K562 (cell line): ENCODE results near the gene TEPSIN. TPM values are rescaled to one million over a fixed set of nuclear protein-coding genes. Genes with fewer than 3 reads are reported as not detected.

Source experiments
- CTBP1 ChIP-seq: fragments of 450-650 bp; IDR thresholded peaks from 2 replicates; pipeline ENCODE4 v1.6.1; 2016; ENCODE audit warnings: borderline replicate concordance
- FOXJ3 ChIP-seq: sonication (generic); formaldehyde crosslinking; IDR thresholded peaks from 2 replicates; pipeline ENCODE4 v1.4.0; 2020; ENCODE audit warnings: mild to moderate bottlenecking, missing genetic modification reagents
- MGA ChIP-seq: fragments of 450-650 bp; IDR thresholded peaks from 2 replicates; pipeline ENCODE4 v1.6.1; 2016; ENCODE audit warnings: mild to moderate bottlenecking, moderate library complexity
- MYNN ChIP-seq, 2 experiments: sonication (generic); formaldehyde crosslinking in 1 of 2; IDR thresholded peaks; 2 replicates each; pipeline versions ENCODE4 v1.5.0 to v1.6.1; 2016 to 2020; ENCODE audit warnings: antibody characterized with exemption in 1 of 2, missing genetic modification reagents in 1 of 2
- STAT5A ChIP-seq: IDR thresholded peaks from 2 replicates; pipeline ENCODE4 v1.6.1; 2012; ENCODE audit warnings: low read length, inconsistent platforms, borderline replicate concordance
- XRCC5 ChIP-seq: fragments of 200-400 bp; formaldehyde crosslinking; IDR thresholded peaks from 2 replicates; pipeline ENCODE4 v1.6.1; 2017; ENCODE audit warnings: low read depth, mild to moderate bottlenecking, low read length
- ZHX1 ChIP-seq: fragments of 150-350 bp; conservative IDR thresholded peaks from 2 replicates; pipeline ENCODE4 v1.6.1; 2014; ENCODE audit warnings: low read length
- ZMIZ1 ChIP-seq, 2 experiments: fragments of 150-350 bp in 1 of 2; IDR thresholded peaks; 2 replicates each; pipeline ENCODE4 v1.6.1; 2012 to 2016; ENCODE audit warnings: low read depth in 2 of 2, low read length in 2 of 2, mild to moderate bottlenecking in 1 of 2, moderate library complexity in 1 of 2
- polyA plus RNA-seq, 8 experiments: library from polyadenylated mRNA; depleted of rRNA in 4 of 8; stranded (reverse) in 5 of 8; unstranded in 3 of 8; fragments of >200 nt; fragmentation: Nextera tagmentation in 2 of 8; fragmentation: Illumina TruSeq in 1 of 8; extraction: Ambion mirVana in 2 of 8; extraction: Trizol in 1 of 8; gene quantifications; 2 replicates each; pipeline versions ENCODE4 v1.2.1 to v1.2.3, GENCODE V29; 2011 to 2014; ENCODE audit warnings: inconsistent platforms in 1 of 8, missing spikeins in 1 of 8
- total RNA-seq, 7 experiments: library from RNA; depleted of rRNA in 6 of 7; stranded (reverse); fragments of >200 nt in 6 of 7; fragmentation: Illumina TruSeq in 2 of 7; extraction: Trizol in 2 of 7; gene quantifications; 2 replicates each; pipeline versions ENCODE4 v1.2.1 to v1.2.3, GENCODE V29; 2011 to 2021; ENCODE audit warnings: low replicate concordance in 1 of 7

The TEPSIN gene
- total and polyA plus RNA-seq, 9 of the 15 experiments (the other 6 are each of a cell fraction or from before 2014, with no cell fraction given) = 0.80 to 29.8 (median 5.3) TPM

- TF ChIP-seq ZMIZ1 (IDR thresholded peaks at IDR 0.05; ENCODE audit: low read depth in 2 of 2, low read length in 2 of 2) (no peak), ZHX1 (no peak), MGA (peak; percentile 67), MYNN (IDR thresholded peaks at IDR 0.05) (no peak), MYNN (CRISPR knock-in tag; IDR thresholded peaks at IDR 0.05) (no peak), XRCC5 (0 out of 2 replicates have a peak, but pooled peaks have one; percentile 14), FOXJ3 (CRISPR knock-in tag) (no peak), CTBP1 (no peak), STAT5A (no peak)
Measured at GRCh38 chr17:81239714-81240555, 1.1 kb upstream of the TEPSIN start (continued).
